Measurements from ENCODE around the gene DPP10. TPM values are rescaled to one million over a fixed set of nuclear protein-coding genes. Genes with fewer than 3 reads are reported as not detected.

The DPP10 gene
- total RNA-seq, 1 experiment from 2014 or later: not detected

GRCh38 chr2:115771516-115771915 is 1329.1 kb downstream of the DPP10 start:
- no peaks in the 10 kb centered on the region for H3K9me3 ChIP-seq (ENCODE audit: low read length)
- no peaks in the 10 kb centered on the region for H4K20me1 ChIP-seq (ENCODE audit: low read length)
- H3K36me3 ChIP-seq (ENCODE audit: low read depth, low read length): no peaks in the 10 kb centered on the region
- H3K9me2 ChIP-seq (replicated peaks; ENCODE audit: low read length): no peaks in the 10 kb centered on the region
- ChIA-PET POLR2A (ENCODE audit: unreplicated experiment) (no interaction called here), CTCF (no interaction called here)
- H3K4me1 ChIP-seq (ENCODE audit: insufficient read depth, low read length): no peaks in the 10 kb centered on the region
- BruUV-seq (replicated peaks): no TSS peak
- H3K9ac ChIP-seq (ENCODE audit: low read length): no peak overlapping the region
- no peaks in the 10 kb centered on the region for H3F3A ChIP-seq (ENCODE audit: low read length, unreplicated experiment)
- no peaks in the 10 kb centered on the region for H3K79me2 ChIP-seq (ENCODE audit: low read length)
- H2AFZ ChIP-seq (ENCODE audit: low read length): no peak overlapping the region
- no peak for DNase-seq
- no peaks in the 10 kb centered on the region for H3K27me3 ChIP-seq (ENCODE audit: low read length)
- H3K27ac ChIP-seq (ENCODE audit: low read length): no peak overlapping the region
- intact Hi-C loops (cut with micrococcal nuclease): no loop called here
- no peak for ATAC-seq
- TF ChIP-seq CTCF (conservative IDR thresholded peaks at IDR 0.05; ENCODE audit: low read depth, low read length) (no peak), EZH2 (IDR thresholded peaks at IDR 0.05; ENCODE audit: low read length, unreplicated experiment) (no peak), EZH2phosphoT487 (IDR thresholded peaks at IDR 0.05; ENCODE audit: borderline replicate concordance, low read length) (no peak)
- no peak overlapping the region for H3K4me2 ChIP-seq (ENCODE audit: low read length)
- H3K4me3 ChIP-seq (ENCODE audit: low read length): no peak overlapping the region

GRCh38 chr2:115774361-115774760 is 1331.9 kb downstream of the DPP10 start:
- Histone ChIP-seq H3K4me2 (ENCODE audit: low read length) (no peak overlapping the region), H3K9me3 (ENCODE audit: low read length) (no peaks in the 10 kb centered on the region), H3K9me2 (replicated peaks; ENCODE audit: low read length) (no peaks in the 10 kb centered on the region), H3K4me1 (ENCODE audit: insufficient read depth, low read length) (no peaks in the 10 kb centered on the region), H3K4me3 (ENCODE audit: low read length) (no peak overlapping the region), H2AFZ (ENCODE audit: low read length) (no peak overlapping the region), H3K27ac (ENCODE audit: low read length) (no peak overlapping the region), H3K79me2 (ENCODE audit: low read length) (no peaks in the 10 kb centered on the region), H3K36me3 (ENCODE audit: low read depth, low read length) (no peaks in the 10 kb centered on the region), H3K9ac (ENCODE audit: low read length) (no peak overlapping the region), H3K27me3 (ENCODE audit: low read length) (no peaks in the 10 kb centered on the region), H4K20me1 (ENCODE audit: low read length) (no peaks in the 10 kb centered on the region), H3F3A (ENCODE audit: low read length, unreplicated experiment) (no peaks in the 10 kb centered on the region)
- no TSS peak for BruUV-seq (replicated peaks)
- DNase-seq (no peak), ATAC-seq (no peak)
- intact Hi-C loops (cut with micrococcal nuclease): no loop called here
- ChIA-PET CTCF (no interaction called here), POLR2A (ENCODE audit: unreplicated experiment) (no interaction called here)
- TF ChIP-seq EZH2phosphoT487 (IDR thresholded peaks at IDR 0.05; ENCODE audit: borderline replicate concordance, low read length): no peak
- no peak for TF ChIP-seq EZH2 (IDR thresholded peaks at IDR 0.05; ENCODE audit: low read length, unreplicated experiment)
- TF ChIP-seq CTCF (conservative IDR thresholded peaks at IDR 0.05; ENCODE audit: low read depth, low read length): no peak

- BruUV-seq (replicated peaks): no TSS peak
- Histone ChIP-seq H3K27me3 (ENCODE audit: low read length) (no peaks in the 10 kb centered on the region), H2AFZ (ENCODE audit: low read length) (no peak overlapping the region), H3K4me3 (ENCODE audit: low read length) (no peak overlapping the region), H4K20me1 (ENCODE audit: low read length) (no peaks in the 10 kb centered on the region), H3K27ac (ENCODE audit: low read length) (no peak overlapping the region), H3K36me3 (ENCODE audit: low read depth, low read length) (no peaks in the 10 kb centered on the region), H3K4me2 (ENCODE audit: low read length) (no peak overlapping the region), H3K9me2 (replicated peaks; ENCODE audit: low read length) (no peaks in the 10 kb centered on the region), H3K9me3 (ENCODE audit: low read length) (no peaks in the 10 kb centered on the region), H3F3A (ENCODE audit: low read length, unreplicated experiment) (no peaks in the 10 kb centered on the region), H3K4me1 (ENCODE audit: insufficient read depth, low read length) (no peaks in the 10 kb centered on the region), H3K79me2 (ENCODE audit: low read length) (no peaks in the 10 kb centered on the region), H3K9ac (ENCODE audit: low read length) (no peak overlapping the region)
- ChIA-PET CTCF (no interaction called here), POLR2A (ENCODE audit: unreplicated experiment) (no interaction called here)
- intact Hi-C loops (cut with micrococcal nuclease): no loop called here
- TF ChIP-seq CTCF (conservative IDR thresholded peaks at IDR 0.05; ENCODE audit: low read depth, low read length) (no peak), EZH2phosphoT487 (IDR thresholded peaks at IDR 0.05; ENCODE audit: borderline replicate concordance, low read length) (no peak), EZH2 (IDR thresholded peaks at IDR 0.05; ENCODE audit: low read length, unreplicated experiment) (no peak)
- ATAC-seq (no peak), DNase-seq (no peak)
Measured at GRCh38 chr2:115779085-115779632, 1336.7 kb downstream of the DPP10 start.

Data from PC-3 (cell line).